ENCODE results near the gene TALDO1.

Gene TALDO1

DNA sequence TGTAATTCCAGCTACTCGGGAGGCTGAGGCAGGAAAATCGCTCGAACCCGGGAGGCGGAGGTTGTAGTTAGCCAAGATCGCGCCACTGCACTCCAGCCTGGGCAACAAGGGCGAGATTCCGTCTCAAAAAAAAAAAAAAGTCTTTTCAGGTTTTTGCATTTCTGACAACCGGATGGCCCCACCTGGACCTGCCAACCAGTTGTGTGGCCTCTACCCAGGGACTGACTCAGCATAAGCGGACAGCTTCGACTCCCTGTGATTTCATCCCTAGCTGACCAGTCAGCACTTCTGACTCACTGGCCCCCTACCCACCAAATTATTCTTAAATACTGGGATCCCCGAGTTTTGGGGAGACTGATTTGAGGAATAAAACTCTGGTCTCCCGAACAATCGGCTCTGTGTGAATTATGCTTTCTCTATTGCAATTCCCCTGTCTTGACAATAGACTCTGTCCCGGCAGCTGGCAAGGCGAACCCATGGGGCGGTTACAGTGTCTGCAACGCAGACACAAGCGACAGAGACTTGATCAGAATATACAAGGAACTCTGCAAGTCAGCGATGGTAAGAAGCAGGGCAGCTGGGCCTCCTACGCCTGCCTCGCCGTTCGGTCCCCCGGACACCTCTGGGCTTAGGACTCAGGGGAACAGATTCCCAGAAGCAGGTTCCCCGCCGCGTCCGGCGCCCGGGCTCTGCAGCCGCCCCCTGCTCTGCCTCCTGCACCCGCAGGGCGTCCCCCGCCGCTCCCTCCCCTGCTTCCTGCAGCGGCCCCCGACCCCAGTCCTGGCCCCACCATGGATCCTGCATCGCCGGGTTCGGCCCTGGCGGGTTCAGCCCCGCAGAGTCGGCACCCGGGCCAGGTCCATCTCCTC lies 741 bp upstream of the TALDO1 start:
- no peak for TF ChIP-seq POLR2AphosphoS5 (IDR thresholded peaks at IDR 0.05; ENCODE audit: low read depth, low read length)
- no peak for TF ChIP-seq FOXP2 (optimal IDR thresholded peaks at IDR 0.05; ENCODE audit: borderline replicate concordance, extremely low read depth, extremely low read length, insufficient read depth)
- no peak; a peak in 1 of 4 replicates for TF ChIP-seq REST (IDR thresholded peaks at IDR 0.05; ENCODE audit: insufficient read depth in 1 of 2, low read depth in 2 of 2, low read length in 2 of 2)
- no peak for TF ChIP-seq SIN3A (IDR thresholded peaks at IDR 0.05; ENCODE audit: borderline replicate concordance, insufficient read depth, low read length)
- TF ChIP-seq TAF1 (IDR thresholded peaks at IDR 0.05; ENCODE audit: borderline replicate concordance, insufficient read depth, low read length), result no peak

DNA sequence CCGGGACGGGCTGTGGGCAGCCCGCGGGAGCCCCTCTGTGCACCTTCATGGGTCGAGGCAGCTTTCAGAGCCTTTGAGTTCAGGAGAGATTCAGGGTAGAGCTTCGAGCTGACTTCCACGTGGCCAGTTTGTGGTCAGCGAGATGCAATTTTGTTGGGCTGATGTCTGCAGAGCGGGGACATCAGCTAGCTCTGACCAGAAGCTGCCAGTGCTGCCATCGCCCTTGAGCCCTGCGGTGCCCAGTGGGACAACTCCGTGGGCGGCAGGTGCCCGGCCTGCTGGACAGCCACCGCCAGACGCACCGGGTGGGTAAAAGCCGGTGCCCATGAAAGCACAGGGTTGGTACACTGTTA lies 719 bp downstream of the TALDO1 start:
- TF ChIP-seq REST (IDR thresholded peaks at IDR 0.05; ENCODE audit: insufficient read depth in 1 of 2, low read depth in 2 of 2, low read length in 2 of 2), result peak in 1 of 2 experiments; percentile 59; a peak in 1 of 4 replicates
- no peak for TF ChIP-seq FOXP2 (optimal IDR thresholded peaks at IDR 0.05; ENCODE audit: borderline replicate concordance, extremely low read depth, extremely low read length, insufficient read depth)
- no peak for TF ChIP-seq POLR2AphosphoS5 (IDR thresholded peaks at IDR 0.05; ENCODE audit: low read depth, low read length)
- TF ChIP-seq SIN3A (IDR thresholded peaks at IDR 0.05; ENCODE audit: borderline replicate concordance, insufficient read depth, low read length), result no peak
- no peak for TF ChIP-seq TAF1 (IDR thresholded peaks at IDR 0.05; ENCODE audit: borderline replicate concordance, insufficient read depth, low read length)

- no peak for TF ChIP-seq TAF1 (IDR thresholded peaks at IDR 0.05; ENCODE audit: borderline replicate concordance, insufficient read depth, low read length)
- no peak for TF ChIP-seq REST (IDR thresholded peaks at IDR 0.05; ENCODE audit: insufficient read depth in 1 of 2, low read depth in 2 of 2, low read length in 2 of 2)
- no peak for TF ChIP-seq POLR2AphosphoS5 (IDR thresholded peaks at IDR 0.05; ENCODE audit: low read depth, low read length)
- TF ChIP-seq FOXP2 (optimal IDR thresholded peaks at IDR 0.05; ENCODE audit: borderline replicate concordance, extremely low read depth, extremely low read length, insufficient read depth), result no peak
- TF ChIP-seq SIN3A (IDR thresholded peaks at IDR 0.05; ENCODE audit: borderline replicate concordance, insufficient read depth, low read length), result no peak
Observed at GRCh38 chr11:749731-750130, 2.5 kb downstream of the TALDO1 start.

DNA sequence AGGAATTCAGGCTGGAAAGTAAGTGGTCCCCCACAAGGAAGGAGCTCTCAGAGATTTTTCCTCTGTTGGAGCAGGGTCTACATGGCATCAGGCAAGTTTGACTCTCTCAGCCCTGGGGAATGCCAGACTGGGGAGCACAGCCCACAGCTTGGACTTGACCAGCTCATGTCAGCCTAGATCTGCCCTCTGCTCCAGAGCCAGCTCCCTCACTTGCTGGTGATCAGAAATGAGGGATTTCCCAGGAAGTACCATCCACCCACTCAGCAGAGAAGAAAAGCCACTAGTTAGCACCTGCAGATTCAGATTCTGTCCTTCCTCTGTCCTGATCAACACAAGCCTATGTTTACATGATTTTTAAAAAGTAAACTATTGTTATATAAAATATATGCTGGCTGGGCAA lies 13.0 kb downstream of the TALDO1 start:
- TF ChIP-seq TAF1 (IDR thresholded peaks at IDR 0.05; ENCODE audit: borderline replicate concordance, insufficient read depth, low read length) (no peak), REST (IDR thresholded peaks at IDR 0.05; ENCODE audit: insufficient read depth in 1 of 2, low read depth in 2 of 2, low read length in 2 of 2) (no peak), FOXP2 (optimal IDR thresholded peaks at IDR 0.05; ENCODE audit: borderline replicate concordance, extremely low read depth, extremely low read length, insufficient read depth) (no peak), POLR2AphosphoS5 (IDR thresholded peaks at IDR 0.05; ENCODE audit: low read depth, low read length) (no peak), SIN3A (IDR thresholded peaks at IDR 0.05; ENCODE audit: borderline replicate concordance, insufficient read depth, low read length) (no peak)

Measured in PFSK-1 (cell line).